ENCODE measurements around the gene SMAD6.

- TF ChIP-seq CTCF (IDR thresholded peaks at IDR 0.05) (no peak), POLR2A (IDR thresholded peaks at IDR 0.05) (no peak)
These were observed 51.8 kb downstream of the SMAD6 start for GRCh38 chr15:66753687-66754377.

Data from right lobe of liver (tissue), 4 donors.